Measurements from ENCODE around the gene LGALS9.
"Not testable (repeated sequence)": the region's sequence is repeated elsewhere in the genome, so short reads cannot be mapped to it uniquely, and the experiment has no call there.

LGALS9 gene

DNA sequence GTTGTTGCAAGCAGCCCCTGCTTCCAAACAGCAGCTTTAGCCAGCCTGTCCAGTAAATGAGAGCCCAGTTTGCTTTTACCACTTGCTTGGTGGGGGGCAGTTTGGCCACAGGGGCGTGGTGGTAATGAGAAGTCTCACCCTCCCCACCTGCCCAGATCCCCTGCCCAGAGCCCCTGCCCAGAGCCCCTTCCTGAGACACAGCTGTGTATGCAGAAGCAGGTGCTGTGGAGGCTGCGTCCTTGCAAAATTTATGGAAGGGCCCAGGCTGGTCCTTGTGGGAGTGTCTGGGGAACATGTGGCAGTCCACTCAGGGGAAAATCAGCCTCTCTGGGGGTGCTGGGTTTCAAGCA is 27.6 kb upstream of the LGALS9 start:
- no peak for DNase-seq (ENCODE audit: low read depth)

DNA sequence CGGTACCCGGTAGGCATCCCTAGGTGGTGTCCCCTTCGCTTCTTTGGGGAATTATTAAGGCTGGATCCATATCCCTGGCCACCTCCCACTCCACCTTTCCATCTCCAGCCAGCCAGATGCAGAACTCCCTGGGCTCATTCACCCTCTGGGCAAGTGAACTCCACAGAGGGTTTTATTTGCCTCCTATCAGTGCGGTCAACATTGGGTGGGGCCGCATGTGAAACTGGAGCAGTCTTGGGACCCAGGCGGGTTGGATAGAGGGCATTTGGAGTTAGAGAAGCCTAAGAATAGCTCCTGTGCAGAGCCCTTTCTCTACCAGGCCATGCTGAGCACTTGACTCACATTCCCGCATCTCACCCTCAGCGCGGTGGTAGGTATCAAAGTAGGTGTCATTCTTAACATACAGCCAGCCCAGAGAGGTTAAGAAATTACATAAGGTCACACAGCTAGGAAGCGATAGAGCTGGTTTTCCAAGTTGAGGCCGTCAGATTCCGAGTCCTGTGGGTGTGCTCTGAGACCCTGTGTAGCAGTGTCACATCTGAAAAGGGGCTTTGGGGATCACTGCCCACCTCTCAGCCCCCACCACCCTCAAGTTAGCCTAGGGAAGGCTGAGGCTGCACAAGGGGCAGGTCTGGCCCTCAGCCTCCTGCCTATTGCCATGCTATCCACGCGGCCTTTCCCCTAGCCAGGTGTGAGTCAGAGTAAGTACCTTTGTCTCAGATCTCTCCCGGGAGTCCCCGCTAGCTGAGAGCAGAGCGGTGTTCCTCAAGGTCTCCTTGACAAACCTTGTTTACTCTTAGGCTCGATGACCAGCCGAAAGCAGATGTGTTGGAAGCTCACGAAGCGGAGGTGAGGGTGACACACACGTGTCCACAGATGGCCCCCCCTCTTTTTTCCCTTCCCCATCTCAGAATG is 26.9 kb upstream of the LGALS9 start:
- no peak for DNase-seq (ENCODE audit: low read depth)

DNA sequence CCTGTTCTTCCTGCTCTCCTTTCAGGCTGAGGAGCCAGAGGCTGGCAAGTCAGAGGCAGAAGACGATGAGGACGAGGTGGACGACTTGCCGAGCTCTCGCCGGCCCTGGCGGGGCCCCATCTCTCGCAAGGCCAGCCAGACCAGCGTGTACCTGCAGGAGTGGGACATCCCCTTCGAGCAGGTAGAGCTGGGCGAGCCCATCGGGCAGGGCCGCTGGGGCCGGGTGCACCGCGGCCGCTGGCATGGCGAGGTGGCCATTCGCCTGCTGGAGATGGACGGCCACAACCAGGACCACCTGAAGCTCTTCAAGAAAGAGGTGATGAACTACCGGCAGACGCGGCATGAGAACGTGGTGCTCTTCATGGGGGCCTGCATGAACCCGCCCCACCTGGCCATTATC is 25.6 kb upstream of the LGALS9 start:
- no peak for DNase-seq (ENCODE audit: low read depth)

DNA sequence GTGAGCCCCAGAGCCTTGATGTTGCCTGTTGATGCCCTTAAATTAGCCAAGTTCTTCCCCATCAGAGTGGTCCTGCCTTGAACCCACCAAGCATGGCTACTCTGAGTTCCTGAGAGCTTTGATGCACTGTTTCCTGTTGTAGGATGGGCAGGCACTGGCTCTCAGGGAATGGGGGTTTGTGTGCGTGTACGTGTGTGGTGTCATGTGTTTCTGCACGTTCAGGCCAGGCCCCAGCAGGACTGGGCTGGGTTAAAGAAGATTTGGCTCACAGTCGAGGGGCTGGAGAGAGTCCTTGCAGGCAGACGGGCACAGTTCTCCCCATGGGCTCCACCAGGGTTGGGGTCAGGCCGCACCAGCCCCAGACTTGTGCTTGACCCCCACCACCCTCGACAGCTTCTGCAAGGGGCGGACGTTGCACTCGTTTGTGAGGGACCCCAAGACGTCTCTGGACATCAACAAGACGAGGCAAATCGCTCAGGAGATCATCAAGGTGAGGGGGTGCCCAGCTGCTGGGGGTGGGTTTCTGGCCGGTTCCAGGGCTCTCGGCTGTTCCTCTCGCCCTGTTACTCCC is 23.4 kb upstream of the LGALS9 start:
- DNase-seq (ENCODE audit: low read depth): no peak

DNA sequence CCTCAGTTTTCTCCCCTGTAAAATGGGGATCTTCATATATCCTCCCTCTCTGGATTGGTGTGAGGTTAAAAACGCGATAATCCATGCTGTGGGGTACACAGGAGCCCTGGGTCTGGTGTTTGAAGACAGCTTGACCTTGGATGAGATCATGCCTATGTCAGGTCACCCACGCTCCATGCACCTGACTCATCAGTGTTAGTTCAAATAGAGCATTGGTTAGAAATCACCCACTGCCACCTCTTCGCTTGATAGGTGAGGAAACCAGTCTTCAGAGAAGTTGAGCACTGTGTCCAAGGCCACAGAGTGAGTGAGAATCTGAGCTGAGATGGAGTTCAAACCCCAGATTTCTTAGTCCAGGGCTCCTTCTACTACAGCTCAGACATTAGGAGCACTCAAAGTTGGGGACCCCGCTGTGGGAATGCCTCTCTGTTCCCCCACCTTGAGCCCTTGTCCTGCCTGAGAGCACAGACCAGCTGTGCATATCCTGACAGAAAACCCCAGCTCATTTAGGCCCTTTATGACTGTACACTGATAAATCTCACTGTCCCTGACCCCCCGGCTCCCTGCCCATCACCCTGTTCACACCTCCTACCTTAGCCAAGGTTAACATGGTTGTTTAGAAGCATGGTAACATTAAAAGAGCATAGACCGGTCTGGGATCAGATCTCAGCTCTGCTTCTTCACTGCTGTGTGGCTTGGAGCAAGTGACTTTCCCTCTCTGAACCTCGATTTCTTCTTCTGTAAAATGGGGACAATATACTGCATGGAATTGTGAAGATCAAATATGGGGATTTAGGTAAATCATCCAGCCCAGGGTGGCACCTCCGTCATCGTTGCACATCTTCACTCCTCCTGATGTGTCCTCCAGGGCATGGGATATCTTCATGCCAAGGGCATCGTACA is 22.4 kb upstream of the LGALS9 start:
- no peak for DNase-seq (ENCODE audit: low read depth)

DNA sequence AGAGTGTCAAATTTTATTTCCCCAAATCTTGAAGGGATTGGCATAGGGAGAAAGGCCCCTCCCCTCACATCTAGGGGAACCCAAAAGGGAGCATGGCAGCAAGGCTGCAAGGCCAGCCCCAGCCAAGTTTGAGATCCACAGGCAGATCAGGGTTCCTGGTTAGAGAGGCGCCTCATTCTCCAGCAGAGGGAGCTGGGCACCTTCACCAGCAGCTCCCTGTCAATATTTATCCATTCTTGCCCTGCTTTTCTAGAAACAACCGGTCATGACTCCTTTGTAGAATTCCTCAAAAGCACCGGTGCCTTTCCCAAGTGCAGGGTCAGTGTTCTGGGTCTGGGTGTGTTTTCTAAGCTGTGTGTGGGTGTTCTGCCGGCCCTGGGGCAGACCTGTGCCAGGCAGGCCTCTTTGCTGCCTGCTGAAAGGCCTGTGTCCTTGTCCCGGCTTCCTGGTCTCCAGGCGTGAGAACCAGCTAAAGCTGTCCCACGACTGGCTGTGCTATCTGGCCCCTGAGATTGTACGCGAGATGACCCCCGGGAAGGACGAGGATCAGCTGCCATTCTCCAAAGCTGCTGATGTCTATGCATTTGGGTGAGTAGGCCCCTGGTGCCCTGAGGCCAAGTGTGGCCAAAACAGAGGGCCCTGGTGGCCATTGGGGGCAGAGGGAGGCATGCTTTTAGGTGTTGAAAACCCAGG is 21.2 kb upstream of the LGALS9 start:
- no peak for DNase-seq (ENCODE audit: low read depth)

DNA sequence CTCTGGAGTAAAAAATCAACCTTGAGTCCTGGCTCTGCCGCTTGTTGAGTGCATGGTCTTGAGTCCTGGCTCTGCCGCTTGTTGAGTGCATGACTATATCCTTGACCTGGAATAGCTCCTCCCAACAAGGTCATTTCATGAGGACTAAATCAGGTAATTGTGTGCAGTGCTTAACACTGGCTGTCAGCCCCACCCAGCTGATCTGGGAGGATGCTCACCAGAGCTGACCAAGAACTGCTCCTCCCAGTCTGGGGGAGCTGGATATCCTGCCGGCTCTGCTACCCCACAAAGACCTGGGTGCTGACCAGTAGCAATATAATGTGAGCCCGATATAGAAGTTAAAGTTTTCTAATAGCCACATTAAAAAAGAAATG is 20.7 kb upstream of the LGALS9 start:
- DNase-seq (ENCODE audit: low read depth): no peak

DNA sequence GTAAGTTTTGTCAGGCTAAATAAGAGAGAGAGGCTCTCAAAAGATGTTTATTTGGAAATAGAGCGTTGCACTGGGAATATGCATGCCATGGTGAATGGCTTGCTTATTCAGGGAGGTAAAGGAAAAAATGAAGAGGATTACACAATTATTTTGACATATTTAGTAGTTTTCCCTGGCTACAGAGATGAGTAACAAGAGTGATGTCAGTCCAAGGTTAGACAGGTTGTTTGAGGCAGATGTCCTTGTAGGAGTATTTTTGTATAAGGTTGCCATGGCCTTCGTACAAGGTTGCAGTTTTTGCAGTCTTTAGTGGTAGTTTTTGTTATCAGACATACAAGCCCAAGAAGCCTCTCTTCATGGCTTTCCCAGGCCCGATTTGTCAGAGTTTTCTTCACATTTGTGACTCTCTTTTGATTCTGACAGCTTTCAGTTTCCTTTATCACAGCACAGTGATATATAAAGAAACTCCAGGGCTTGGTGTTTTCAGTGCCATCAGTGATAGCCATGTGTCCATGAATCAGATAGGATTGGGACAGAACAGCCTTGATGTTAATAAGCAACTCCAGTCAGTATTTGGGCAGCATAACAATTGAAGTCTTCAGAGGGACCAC is 18.7 kb upstream of the LGALS9 start:
- no peak for DNase-seq (ENCODE audit: low read depth)

DNA sequence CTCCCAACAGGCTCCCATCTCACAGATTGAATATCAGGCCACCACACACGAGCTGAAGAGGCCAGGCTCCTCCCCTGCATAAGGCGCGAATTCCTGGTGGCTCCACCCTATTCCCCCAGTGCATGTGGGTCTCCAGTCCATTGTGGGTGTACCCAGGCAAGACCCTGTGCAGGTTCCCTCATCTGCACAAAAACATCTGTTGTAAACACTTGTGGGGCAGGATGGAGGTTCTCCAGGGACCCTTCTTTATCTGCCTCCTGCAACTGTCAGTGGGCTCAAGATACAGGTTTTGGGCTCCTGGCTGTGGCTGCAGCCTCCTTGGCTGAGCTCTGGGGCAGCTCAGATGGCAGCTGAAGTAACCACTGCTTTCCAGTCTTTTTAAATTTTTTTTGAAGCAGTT is 17.6 kb upstream of the LGALS9 start:
- no peak for DNase-seq (ENCODE audit: low read depth)

DNA sequence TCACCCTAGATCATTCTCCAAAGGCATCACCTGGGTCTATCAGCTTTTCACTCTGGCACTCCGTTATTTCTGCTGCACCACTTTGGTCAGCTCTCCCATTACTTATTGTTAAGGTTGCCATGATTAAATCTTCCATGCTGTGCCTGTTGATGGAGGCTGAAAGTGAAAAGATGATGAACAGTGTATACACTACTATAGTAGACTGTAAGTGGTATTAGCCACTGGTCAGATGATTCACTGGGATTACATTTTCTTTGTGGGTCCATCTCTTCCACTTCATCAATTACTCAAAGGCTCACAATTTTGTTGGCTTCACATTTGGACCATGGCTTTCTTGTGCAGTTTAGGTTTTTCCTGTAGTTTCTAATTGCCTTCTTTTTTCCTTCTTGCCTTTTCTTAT is 15.9 kb upstream of the LGALS9 start:
- DNase-seq (ENCODE audit: low read depth): no peak

DNA sequence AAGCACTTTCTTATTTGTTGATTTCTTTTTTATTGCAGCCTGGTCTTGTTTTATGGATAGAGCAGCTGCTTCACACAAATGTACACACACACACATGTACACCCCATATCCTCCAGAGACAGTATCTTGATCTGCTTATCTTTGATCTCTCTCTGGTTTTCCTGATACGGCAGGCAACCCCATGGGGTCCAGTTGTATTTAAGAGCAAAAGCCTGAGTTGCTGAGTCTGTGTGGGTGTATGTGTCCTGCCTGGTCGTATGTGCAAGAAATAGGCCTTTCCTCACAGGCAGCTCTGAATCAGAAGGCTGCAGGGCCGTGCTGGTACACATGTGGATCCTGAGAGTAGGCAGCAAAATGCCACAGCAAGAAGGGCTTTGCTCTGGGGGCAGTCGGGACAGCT is 14.6 kb upstream of the LGALS9 start:
- DNase-seq (ENCODE audit: low read depth): no peak

DNA sequence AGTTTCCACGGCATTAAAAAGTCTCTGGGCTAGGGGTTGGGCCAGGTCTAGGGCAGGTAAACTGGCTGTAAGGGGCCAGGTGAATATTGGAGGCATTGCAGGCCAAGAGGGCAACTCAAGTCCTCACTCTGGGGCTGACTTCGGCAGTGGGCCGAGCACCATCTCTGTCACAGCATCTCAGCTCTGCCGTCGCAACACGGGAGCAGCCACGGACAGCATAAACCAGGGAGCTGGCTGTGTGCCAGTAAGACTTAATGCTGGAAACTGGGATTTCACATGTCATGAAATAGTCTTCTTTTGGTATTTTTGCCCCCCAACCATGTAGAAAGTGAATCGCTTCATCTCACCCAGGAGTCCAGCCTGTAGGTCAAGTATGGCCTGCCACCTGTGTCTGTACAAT is 12.6 kb upstream of the LGALS9 start:
- no peak for DNase-seq (ENCODE audit: low read depth)

DNA sequence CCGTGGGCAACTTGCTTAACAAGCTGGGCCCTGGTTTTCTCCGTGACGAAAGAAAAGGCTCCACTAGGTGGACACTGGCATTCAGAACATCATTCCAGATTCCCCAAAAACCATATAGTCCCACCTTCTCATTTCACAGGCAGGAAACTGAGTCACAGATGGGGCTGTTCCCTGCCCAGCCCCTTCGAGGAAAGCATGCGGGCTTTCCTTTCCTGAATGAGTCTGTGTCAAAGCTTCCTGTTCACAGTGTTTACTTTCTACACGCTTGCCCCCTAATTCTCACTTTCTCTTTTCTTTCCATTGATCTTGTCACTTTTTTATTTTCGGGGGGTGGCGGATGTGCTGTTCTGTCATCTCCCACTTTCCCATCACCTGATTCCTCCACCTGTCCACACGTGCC is 10.3 kb upstream of the LGALS9 start:
- DNase-seq (ENCODE audit: low read depth): no peak

DNA sequence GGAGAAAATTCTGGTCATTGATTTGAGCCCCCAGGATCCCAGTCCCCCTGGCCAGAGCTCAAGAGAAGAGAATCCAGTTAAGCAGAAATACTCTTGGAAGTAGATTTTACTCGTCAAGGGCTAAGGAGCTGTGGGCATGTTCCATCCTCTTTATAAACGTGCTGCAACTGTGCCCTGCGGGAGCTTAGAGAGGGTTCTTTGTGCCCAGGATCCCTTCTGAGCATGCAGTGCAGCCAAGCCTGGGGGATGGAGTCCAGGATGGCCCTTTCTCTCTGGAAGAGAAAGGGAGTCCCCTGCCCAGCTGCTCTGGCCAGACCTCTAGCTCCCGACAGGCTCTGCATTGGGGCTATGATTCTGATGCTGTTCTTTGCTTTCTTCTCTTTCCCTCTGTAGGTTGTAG is 9.5 kb upstream of the LGALS9 start:
- no peak for DNase-seq (ENCODE audit: low read depth)

DNA sequence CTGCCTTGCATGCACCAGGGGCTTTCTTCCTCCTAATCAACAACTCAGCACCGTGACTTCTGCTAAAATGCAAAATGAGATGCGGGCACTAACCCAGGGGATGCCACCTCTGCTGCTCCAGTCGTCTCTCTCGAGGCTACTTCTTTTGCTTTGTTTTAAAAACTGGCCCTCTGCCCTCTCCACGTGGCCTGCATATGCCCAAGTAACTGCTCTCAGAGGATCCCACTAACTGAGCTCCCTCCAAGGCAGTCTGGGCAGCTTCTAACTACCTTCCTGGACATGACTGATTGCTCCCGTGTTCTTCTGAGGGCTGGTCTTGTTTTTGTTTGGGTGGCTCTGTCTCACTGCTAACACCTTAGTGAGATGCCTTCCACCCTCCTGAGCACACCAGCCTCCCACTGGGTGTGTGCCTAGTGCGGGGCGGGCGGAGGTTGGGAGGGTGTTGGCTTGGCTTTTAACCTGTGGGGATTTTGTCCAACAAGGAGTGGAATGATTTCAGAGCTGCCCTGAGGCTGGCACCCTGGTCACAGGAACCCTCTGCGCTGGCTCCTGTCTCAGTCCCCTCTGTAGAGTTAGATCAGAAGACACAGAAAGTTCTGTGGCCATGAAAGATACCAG is 8.9 kb upstream of the LGALS9 start:
- no peak for DNase-seq (ENCODE audit: low read depth)

DNA sequence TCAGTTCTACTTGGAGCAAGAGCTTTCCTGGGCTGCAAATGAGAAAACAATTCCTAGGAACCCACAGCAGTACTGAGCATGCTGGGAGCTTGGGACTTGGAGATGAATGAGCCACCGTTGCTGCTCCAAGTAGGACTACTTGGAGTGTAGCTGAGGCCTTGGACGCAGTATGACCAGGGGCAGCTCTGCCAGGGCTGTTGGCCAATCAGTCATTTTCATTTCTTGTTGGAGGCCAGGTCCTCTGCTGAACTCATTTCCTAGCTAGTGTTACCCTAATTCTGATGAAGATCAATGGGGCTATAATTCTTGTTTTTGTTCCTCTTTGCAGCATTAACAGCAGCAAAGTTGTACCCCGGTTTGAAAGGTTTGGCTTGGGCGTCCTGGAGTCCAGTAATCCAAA is 8.0 kb upstream of the LGALS9 start:
- no peak for DNase-seq (ENCODE audit: low read depth)

DNA sequence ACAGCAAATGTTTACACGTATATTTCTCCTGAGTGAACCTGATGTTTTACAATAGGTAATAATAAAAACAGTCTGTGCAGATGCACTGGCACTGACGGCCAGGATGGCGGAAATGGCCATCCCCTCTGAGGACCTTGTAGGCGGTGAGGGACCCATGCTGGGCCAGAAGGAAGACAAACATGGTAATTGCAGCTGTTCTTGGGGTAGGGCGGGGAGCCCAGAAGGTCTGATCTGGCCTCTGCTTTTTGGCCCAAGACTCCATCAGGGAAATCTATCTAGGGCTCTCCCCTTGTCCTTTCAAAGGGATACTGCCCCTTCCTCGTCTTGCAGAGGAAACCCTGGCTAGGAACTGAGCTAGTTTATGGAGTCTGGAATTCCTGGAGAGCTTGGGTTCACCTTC is 7.4 kb upstream of the LGALS9 start:
- no peak for DNase-seq (ENCODE audit: low read depth)

DNA sequence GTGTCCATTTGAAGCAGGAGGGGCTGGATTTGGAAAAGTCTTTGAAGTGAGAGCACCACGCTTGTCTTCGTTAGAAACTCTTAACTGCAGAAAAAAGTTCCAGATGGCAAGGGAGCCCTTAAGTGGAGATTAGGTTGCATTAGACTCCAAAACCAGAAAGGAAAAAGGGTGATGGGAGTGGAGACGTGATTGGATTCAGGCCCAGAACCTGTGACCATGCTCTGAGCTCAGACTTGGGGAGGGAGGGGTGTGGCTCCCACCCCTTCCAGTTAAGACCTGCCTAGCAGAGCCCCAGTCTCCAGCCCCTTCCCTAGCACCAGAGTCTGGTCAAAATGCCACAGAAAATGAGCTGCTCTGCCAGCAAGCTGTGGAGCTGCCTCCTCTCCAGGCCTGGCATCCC is 6.4 kb upstream of the LGALS9 start:
- no peak for DNase-seq (ENCODE audit: low read depth)

DNA sequence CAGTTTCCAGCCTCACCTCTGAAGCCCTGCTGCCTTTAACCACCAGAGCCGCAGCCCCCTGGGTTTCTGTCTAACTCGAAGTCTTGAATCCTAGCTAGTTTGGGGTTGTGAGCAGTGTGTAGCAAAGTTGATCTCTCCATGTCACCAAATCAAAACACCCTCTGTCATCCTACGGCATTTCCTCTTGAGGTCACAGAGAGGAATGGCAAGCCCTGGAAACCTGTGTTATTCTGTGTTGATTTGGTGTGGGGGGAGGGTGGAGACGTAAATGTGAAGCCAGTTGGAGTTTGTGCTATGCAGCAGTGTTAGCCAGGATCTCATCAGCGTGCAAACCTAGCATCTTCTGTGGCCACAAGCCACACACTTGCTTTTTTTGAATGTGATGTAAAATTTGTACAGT is 5.1 kb upstream of the LGALS9 start:
- DNase-seq (ENCODE audit: low read depth): no peak

DNA sequence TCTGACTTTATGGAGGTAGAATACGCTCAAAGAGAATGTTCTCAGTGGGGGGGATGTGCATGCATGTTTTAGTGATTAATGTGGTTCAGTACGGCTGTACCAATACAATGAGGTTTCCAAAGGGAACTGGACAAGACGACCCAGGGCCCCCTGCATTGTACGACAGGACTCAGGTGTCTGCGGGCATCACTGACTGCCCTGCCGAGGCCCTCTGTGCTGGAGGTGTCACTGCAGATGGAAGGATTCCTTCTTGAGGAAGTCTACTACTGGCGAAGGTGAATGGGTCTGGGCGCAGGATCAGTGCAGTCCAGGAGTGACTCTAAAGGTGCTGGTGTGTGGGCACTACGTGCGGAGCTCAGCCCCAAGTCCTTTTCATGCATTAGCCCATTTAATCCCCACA is 3.5 kb upstream of the LGALS9 start:
- no peak for DNase-seq (ENCODE audit: low read depth)

DNA sequence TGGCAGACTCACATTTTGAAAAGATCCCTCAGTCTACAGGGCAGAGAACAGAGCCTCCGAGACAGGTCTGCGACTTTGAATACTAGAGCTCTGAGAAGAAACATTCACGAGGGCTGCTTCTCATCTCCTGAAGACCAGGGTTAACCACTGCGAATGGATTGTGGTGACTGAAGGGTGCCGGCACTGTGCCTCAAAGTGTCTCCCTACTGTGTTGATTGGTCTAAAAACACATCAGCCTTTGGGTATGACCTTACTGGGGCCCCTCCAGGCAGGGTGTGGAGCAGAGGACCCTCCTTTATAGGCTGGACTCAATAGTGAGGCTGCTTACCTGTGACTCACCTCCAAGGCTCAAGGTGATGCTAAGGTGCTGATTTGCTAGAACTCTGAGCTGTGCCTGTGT is 2.6 kb upstream of the LGALS9 start:
- DNase-seq (ENCODE audit: low read depth): no peak

DNA sequence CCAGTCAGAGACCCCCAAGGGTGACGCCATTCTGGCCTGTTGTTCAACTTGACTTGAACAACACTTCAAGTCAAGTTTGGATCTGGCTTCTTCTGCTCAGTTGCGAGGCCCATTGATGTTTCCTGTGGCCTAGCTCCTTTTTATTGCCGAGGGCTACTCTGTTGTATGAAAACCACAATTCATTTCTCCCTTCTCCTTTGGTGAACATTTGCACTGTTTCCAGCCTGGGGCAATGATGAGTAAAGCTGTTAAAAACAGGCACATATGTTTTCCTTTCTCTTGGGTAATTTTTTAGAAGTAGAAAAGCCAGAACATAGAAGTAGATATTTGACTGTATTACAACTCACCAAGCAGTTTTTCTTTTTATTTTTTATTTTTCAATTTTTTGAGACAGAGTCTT is 1.7 kb upstream of the LGALS9 start:
- DNase-seq (ENCODE audit: low read depth): not testable (repeated sequence)
